Measurements from ENCODE around the gene ACBD5. TPM values are rescaled to one million over a fixed set of nuclear protein-coding genes. Genes with fewer than 3 reads are reported as not detected.

ACBD5 gene
- total RNA-seq, 2 donors from 2014 or later: 11.1 to 16.8 TPM

DNA sequence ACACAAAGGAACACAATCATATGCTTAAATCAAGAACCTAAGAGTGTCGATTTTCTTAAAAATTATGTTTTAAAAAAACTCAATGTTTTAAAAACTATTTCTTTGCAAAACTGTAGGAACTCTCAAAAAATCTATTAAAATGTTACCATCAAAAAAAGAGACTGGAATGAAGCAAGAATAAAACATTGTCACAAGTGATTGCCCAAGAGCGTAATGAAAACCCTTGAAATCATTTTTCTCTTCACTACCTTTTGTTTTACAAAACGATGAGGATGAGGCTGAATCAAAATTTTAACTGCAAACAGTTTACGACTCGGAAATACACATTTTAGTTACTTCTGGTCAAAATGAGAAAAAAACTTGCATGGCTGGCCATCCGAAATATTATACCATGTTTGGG, 87.3 kb downstream of the ACBD5 start:
- Histone ChIP-seq H3K27ac (peak overlapping the region; percentile 100), H3K4me1 (ENCODE audit: control insufficient read depth in 1 of 2, low read depth in 2 of 2) (peaks cover 12 to 37% of the 10 kb centered on the region in 2 donors)
- ATAC-seq (ENCODE audit: insufficient number of reproducible peaks, low FRiP score, low read depth): no peak

GRCh38 chr10:27152687-27153086, 87.9 kb downstream of the ACBD5 start:
- Histone ChIP-seq H3K4me3 (peak overlapping the region; percentile 99), H3K4me1 (ENCODE audit: control insufficient read depth in 1 of 2, low read depth in 2 of 2) (peaks cover 12 to 37% of the 10 kb centered on the region in 2 donors), H3K9me3 (no peaks in the 10 kb centered on the region), H3K27me3 (replicated peaks; ENCODE audit: insufficient read depth) (no peaks in the 10 kb centered on the region), H3K27ac (no peak overlapping the region), H3K36me3 (peaks cover 3% of the 10 kb centered on the region)
- ATAC-seq (ENCODE audit: insufficient number of reproducible peaks, low FRiP score, low read depth): no peak
- no peak for DNase-seq (ENCODE audit: low spot score)
- no peak for TF ChIP-seq CTCF (IDR thresholded peaks at IDR 0.05)

More for the DNA sequence above, 87.3 kb downstream of the ACBD5 start:
- H3K36me3 ChIP-seq: peaks cover 3% of the 10 kb centered on the region
- DNase-seq (ENCODE audit: low spot score): no peak
- no peaks in the 10 kb centered on the region for H3K27me3 ChIP-seq (replicated peaks; ENCODE audit: insufficient read depth)
- peak overlapping the region; percentile 99 for H3K4me3 ChIP-seq
- TF ChIP-seq CTCF (IDR thresholded peaks at IDR 0.05): no peak
- H3K9me3 ChIP-seq: no peaks in the 10 kb centered on the region

- Histone ChIP-seq H3K36me3 (peaks cover 19% of the 10 kb centered on the region), H3K27ac (no peak overlapping the region), H3K4me3 (no peak overlapping the region), H3K9me3 (no peaks in the 10 kb centered on the region), H3K27me3 (replicated peaks; ENCODE audit: insufficient read depth) (no peaks in the 10 kb centered on the region), H3K4me1 (ENCODE audit: control insufficient read depth in 1 of 2, low read depth in 2 of 2) (peaks cover 12 to 17% of the 10 kb centered on the region in 2 donors)
- DNase-seq (ENCODE audit: low spot score) (no peak), ATAC-seq (ENCODE audit: insufficient number of reproducible peaks, low FRiP score, low read depth) (no peak)
- TF ChIP-seq CTCF (IDR thresholded peaks at IDR 0.05): no peak
Observed at GRCh38 chr10:27150261-27150660, 90.3 kb downstream of the ACBD5 start.

DNA sequence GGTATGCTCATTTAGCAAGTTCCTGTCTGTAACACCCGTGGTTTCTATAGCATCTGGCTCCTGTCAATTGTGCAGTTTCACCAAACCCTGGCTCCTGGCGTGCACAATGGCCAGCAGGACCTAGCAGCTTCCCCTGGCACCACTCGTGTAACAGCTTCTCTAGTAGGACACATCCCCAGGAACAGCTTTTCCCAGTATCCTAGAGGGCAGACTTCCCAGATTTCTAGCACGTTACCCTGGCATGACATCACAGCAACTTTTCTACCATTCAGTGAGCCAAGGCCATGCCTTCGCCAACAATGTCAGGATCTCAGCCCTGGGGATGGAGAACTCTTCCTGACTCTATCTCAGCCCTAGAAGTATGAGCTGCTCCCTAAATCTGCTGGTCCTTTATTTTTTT, 92.9 kb downstream of the ACBD5 start:
- peaks cover 19% of the 10 kb centered on the region for H3K36me3 ChIP-seq
- no peaks in the 10 kb centered on the region for H3K27me3 ChIP-seq (replicated peaks; ENCODE audit: insufficient read depth)
- peaks cover 7 to 11% of the 10 kb centered on the region in 2 donors for H3K4me1 ChIP-seq (ENCODE audit: control insufficient read depth in 1 of 2, low read depth in 2 of 2)
- no peak overlapping the region for H3K4me3 ChIP-seq
- no peak for TF ChIP-seq CTCF (IDR thresholded peaks at IDR 0.05)
- DNase-seq (ENCODE audit: low spot score) (no peak), ATAC-seq (ENCODE audit: insufficient number of reproducible peaks, low FRiP score, low read depth) (no peak)
- H3K27ac ChIP-seq: no peak overlapping the region
- no peaks in the 10 kb centered on the region for H3K9me3 ChIP-seq

DNA sequence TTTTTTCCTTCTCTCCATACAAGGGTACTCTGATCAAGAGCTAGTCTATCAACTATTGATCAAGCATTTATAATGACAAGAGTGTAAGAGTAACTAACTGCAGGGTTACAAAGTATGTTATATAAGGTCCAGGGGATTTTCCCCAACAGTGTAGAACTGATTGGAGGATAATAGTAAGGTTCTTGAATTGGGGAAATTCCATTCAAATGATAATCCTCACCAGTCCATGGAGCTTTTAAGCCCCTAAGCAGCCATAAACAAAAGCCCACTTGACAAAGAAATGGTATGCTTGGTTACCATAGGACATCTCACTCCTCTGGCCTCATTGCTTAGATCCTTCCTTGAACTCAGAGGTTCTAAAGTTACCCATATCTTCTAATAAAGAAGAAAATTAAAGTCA, 94.7 kb downstream of the ACBD5 start:
- Histone ChIP-seq H3K4me1 (ENCODE audit: control insufficient read depth in 1 of 2, low read depth in 2 of 2) (no peaks in the 10 kb centered on the region), H3K36me3 (peaks cover 27% of the 10 kb centered on the region), H3K9me3 (no peaks in the 10 kb centered on the region), H3K27me3 (replicated peaks; ENCODE audit: insufficient read depth) (no peaks in the 10 kb centered on the region), H3K4me3 (no peak overlapping the region), H3K27ac (no peak overlapping the region)
- ATAC-seq (ENCODE audit: insufficient number of reproducible peaks, low FRiP score, low read depth): no peak
- DNase-seq (ENCODE audit: low spot score): no peak
- TF ChIP-seq CTCF (IDR thresholded peaks at IDR 0.05): no peak

Other genes with a start within 250 kb of the ACBD5 start
- 1 to 10 TPM; 7.2 to 8.0 TPM for gene ANKRD26, start 140.3 kb downstream of the ACBD5 start, total RNA-seq
- 10 to 100 TPM; 66.3 to 78.5 TPM for gene YME1L1, start 86.4 kb downstream of the ACBD5 start, total RNA-seq
- 1 to 10 TPM; 4.7 to 7.0 TPM for gene MASTL, start 85.4 kb downstream of the ACBD5 start, total RNA-seq

Measured in thoracic aorta (tissue), 2 donors.